HepG2 (cell line): ENCODE data around the gene STX12. TPM values are rescaled to one million over a fixed set of nuclear protein-coding genes. Genes with fewer than 3 reads are reported as not detected.
A peak's percentile ranks its signal among the peaks of the same experiment; 100 is the strongest.

Source experiments
- FOXK2 ChIP-seq: fragments of 450-650 bp; IDR thresholded peaks from 2 replicates; pipeline ENCODE4 v1.6.1; 2016
- STAT5B ChIP-seq: sonication (generic); formaldehyde crosslinking; IDR thresholded peaks from 2 replicates; pipeline ENCODE4 v1.4.0; 2020; ENCODE audit warnings: missing genetic modification reagents
- TARDBP ChIP-seq: sonication (generic); formaldehyde crosslinking; IDR thresholded peaks from 2 replicates; pipeline ENCODE4 v1.8.0; 2022; ENCODE audit warnings: mild to moderate bottlenecking, missing genetic modification reagents
- TCF7L2 ChIP-seq: IDR thresholded peaks from 2 replicates; pipeline ENCODE4 v1.6.1; 2011; ENCODE audit warnings: mild to moderate bottlenecking, low read depth, low read length, moderate library complexity
- ZNF644 ChIP-seq: IDR thresholded peaks from 2 replicates; pipeline ENCODE4 v1.6.1; 2016; ENCODE audit warnings: low read depth
- polyA plus RNA-seq, 8 experiments: library from polyadenylated mRNA; depleted of rRNA in 3 of 8; stranded (reverse) in 7 of 8; unstranded in 1 of 8; fragments of >200 nt; fragmentation: Illumina TruSeq in 4 of 8; extraction: Trizol in 4 of 8; gene quantifications; 2 replicates each; pipeline versions ENCODE4 v1.2.1 to v1.2.3, GENCODE V29; 2011 to 2016; ENCODE audit warnings: low read depth in 4 of 8, missing spikeins in 1 of 8, mixed read lengths in 1 of 8; ENCODE audit not compliant: insufficient read depth in 1 of 8
- total RNA-seq, 5 experiments: library from RNA; depleted of rRNA; stranded (reverse); fragments of >200 nt; fragmentation: Illumina TruSeq; extraction: Trizol; gene quantifications; 2 replicates each; pipeline ENCODE4 v1.2.3, GENCODE V29; 2016; ENCODE audit warnings: low read depth in 1 of 5
- TF ChIP-seq, protein P1 (sequence below): sonication (generic); formaldehyde crosslinking; IDR thresholded peaks from 2 replicates; pipeline ENCODE4 v1.9.0; 2021; ENCODE audit warnings: mild to moderate bottlenecking, missing genetic modification reagents
- TF ChIP-seq, protein P2 (sequence below): sonication (generic); formaldehyde crosslinking; IDR thresholded peaks from 2 replicates; pipeline ENCODE4 v1.4.0; 2020; ENCODE audit warnings: missing genetic modification reagents

STX12 gene
- total and polyA plus RNA-seq, 2 of the 13 experiments (the other 11 are each of a cell fraction or from before 2014, with no cell fraction given): 9.0 to 19.7 TPM

DNA sequence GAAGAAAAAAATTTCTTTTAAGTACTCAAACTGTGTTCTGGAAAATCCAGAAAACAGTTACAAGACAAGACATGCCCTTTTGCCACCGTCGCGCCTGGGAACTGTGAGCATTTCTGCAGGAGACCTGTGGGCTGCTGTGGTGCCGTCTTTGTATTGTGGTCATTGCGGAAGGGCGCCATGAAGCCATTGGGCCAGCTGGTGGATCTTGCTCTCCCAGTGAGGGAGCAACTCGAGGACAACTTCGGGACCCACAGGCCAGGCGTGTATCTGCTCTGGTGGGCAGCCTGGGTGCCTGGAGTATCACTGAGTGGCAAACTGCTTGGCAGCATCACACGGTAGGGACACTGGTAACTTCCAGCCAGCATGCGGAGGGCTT, 95.5 kb downstream of the STX12 start (continued):
- TF ChIP-seq, protein P1, sequence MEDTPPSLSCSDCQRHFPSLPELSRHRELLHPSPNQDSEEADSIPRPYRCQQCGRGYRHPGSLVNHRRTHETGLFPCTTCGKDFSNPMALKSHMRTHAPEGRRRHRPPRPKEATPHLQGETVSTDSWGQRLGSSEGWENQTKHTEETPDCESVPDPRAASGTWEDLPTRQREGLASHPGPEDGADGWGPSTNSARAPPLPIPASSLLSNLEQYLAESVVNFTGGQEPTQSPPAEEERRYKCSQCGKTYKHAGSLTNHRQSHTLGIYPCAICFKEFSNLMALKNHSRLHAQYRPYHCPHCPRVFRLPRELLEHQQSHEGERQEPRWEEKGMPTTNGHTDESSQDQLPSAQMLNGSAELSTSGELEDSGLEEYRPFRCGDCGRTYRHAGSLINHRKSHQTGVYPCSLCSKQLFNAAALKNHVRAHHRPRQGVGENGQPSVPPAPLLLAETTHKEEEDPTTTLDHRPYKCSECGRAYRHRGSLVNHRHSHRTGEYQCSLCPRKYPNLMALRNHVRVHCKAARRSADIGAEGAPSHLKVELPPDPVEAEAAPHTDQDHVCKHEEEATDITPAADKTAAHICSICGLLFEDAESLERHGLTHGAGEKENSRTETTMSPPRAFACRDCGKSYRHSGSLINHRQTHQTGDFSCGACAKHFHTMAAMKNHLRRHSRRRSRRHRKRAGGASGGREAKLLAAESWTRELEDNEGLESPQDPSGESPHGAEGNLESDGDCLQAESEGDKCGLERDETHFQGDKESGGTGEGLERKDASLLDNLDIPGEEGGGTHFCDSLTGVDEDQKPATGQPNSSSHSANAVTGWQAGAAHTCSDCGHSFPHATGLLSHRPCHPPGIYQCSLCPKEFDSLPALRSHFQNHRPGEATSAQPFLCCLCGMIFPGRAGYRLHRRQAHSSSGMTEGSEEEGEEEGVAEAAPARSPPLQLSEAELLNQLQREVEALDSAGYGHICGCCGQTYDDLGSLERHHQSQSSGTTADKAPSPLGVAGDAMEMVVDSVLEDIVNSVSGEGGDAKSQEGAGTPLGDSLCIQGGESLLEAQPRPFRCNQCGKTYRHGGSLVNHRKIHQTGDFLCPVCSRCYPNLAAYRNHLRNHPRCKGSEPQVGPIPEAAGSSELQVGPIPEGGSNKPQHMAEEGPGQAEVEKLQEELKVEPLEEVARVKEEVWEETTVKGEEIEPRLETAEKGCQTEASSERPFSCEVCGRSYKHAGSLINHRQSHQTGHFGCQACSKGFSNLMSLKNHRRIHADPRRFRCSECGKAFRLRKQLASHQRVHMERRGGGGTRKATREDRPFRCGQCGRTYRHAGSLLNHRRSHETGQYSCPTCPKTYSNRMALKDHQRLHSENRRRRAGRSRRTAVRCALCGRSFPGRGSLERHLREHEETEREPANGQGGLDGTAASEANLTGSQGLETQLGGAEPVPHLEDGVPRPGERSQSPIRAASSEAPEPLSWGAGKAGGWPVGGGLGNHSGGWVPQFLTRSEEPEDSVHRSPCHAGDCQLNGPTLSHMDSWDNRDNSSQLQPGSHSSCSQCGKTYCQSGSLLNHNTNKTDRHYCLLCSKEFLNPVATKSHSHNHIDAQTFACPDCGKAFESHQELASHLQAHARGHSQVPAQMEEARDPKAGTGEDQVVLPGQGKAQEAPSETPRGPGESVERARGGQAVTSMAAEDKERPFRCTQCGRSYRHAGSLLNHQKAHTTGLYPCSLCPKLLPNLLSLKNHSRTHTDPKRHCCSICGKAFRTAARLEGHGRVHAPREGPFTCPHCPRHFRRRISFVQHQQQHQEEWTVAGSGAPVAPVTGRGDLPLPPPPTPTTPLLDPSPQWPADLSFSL (CRISPR knock-in tag): no peak
- TF ChIP-seq ZNF644 (peak; percentile 37; the same call in 1 of the 2 replicates), FOXK2 (no peak), TCF7L2 (no peak), TARDBP (CRISPR knock-in tag) (no peak), STAT5B (CRISPR knock-in tag) (no peak)
- TF ChIP-seq, protein P2, sequence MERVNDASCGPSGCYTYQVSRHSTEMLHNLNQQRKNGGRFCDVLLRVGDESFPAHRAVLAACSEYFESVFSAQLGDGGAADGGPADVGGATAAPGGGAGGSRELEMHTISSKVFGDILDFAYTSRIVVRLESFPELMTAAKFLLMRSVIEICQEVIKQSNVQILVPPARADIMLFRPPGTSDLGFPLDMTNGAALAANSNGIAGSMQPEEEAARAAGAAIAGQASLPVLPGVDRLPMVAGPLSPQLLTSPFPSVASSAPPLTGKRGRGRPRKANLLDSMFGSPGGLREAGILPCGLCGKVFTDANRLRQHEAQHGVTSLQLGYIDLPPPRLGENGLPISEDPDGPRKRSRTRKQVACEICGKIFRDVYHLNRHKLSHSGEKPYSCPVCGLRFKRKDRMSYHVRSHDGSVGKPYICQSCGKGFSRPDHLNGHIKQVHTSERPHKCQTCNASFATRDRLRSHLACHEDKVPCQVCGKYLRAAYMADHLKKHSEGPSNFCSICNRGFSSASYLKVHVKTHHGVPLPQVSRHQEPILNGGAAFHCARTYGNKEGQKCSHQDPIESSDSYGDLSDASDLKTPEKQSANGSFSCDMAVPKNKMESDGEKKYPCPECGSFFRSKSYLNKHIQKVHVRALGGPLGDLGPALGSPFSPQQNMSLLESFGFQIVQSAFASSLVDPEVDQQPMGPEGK (CRISPR knock-in tag): no peak
- TF ChIP-seq, all 625 proteins: peak for 5
